BE2C (cell line): ENCODE results near the gene CLEC1A.

Source experiments
- DNase-seq: peaks from one replicate; pipeline ENCODE4 v3.0.0-alpha.2; 2020
- H3K27me3 ChIP-seq: fragments of 250-450 bp; sonication (Bioruptor Pico); 2 replicates; pipeline ENCODE4 v1.5.1; 2020; ENCODE audit warnings: mild to moderate bottlenecking
- H3K36me3 ChIP-seq: fragments of 250-450 bp; sonication (Bioruptor Pico); 2 replicates; pipeline ENCODE4 v1.5.1; 2020; ENCODE audit warnings: mild to moderate bottlenecking
- H3K4me1 ChIP-seq: fragments of 250-450 bp; sonication (Bioruptor Pico); 2 replicates; pipeline ENCODE4 v1.5.1; 2020
- H3K4me3 ChIP-seq: 2 replicates; pipeline ENCODE4 v1.5.1; 2011; ENCODE audit warnings: low read depth, low read length
- H3K9me3 ChIP-seq: fragments of 250-450 bp; sonication (Bioruptor Pico); 2 replicates; pipeline ENCODE4 v1.5.1; 2020
- CTCF ChIP-seq: IDR thresholded peaks from 2 replicates; pipeline ENCODE4 v1.5.1; 2012; ENCODE audit warnings: mild to moderate bottlenecking, low read depth, low read length

CLEC1A gene

GRCh38 chr12:10084733-10085132, 14.1 kb downstream of the CLEC1A start:
- no peaks in the 10 kb centered on the region; the same call in 1 of the 2 replicates for H3K27me3 ChIP-seq
- no peaks in the 10 kb centered on the region for H3K9me3 ChIP-seq
- no peaks in the 10 kb centered on the region for H3K4me1 ChIP-seq
- DNase-seq: no peak
- TF ChIP-seq CTCF: no peak
- no peak overlapping the region for H3K4me3 ChIP-seq
- H3K36me3 ChIP-seq: no peaks in the 10 kb centered on the region

GRCh38 chr12:10082117-10082874, 16.5 kb downstream of the CLEC1A start:
- Histone ChIP-seq H3K4me3 (no peak overlapping the region), H3K4me1 (no peaks in the 10 kb centered on the region), H3K9me3 (no peaks in the 10 kb centered on the region), H3K27me3 (no peaks in the 10 kb centered on the region), H3K36me3 (no peaks in the 10 kb centered on the region)
- TF ChIP-seq CTCF: no peak
- no peak for DNase-seq

- no peak for TF ChIP-seq CTCF
- Histone ChIP-seq H3K4me3 (no peak overlapping the region), H3K36me3 (no peaks in the 10 kb centered on the region), H3K4me1 (no peaks in the 10 kb centered on the region), H3K27me3 (peaks cover 3% of the 10 kb centered on the region), H3K9me3 (no peaks in the 10 kb centered on the region)
- no peak for DNase-seq
Measured at GRCh38 chr12:10075451-10075850, 23.3 kb downstream of the CLEC1A start.

- Histone ChIP-seq H3K36me3 (no peaks in the 10 kb centered on the region), H3K4me3 (no peak overlapping the region), H3K4me1 (no peaks in the 10 kb centered on the region), H3K9me3 (no peaks in the 10 kb centered on the region), H3K27me3 (peaks cover 3% of the 10 kb centered on the region)
- no peak for TF ChIP-seq CTCF
- no peak for DNase-seq
Measured at GRCh38 chr12:10073261-10073660, 25.5 kb downstream of the CLEC1A start.

- H3K4me1 ChIP-seq: no peaks in the 10 kb centered on the region
Measured at GRCh38 chr12:10072131-10072530, 26.7 kb downstream of the CLEC1A start.

More at GRCh38 chr12:10072131-10072530, 26.7 kb downstream of the CLEC1A start:
- H3K9me3 ChIP-seq: no peaks in the 10 kb centered on the region
- no peak for DNase-seq
- no peaks in the 10 kb centered on the region for H3K36me3 ChIP-seq
- no peak overlapping the region for H3K4me3 ChIP-seq
- peaks cover 3% of the 10 kb centered on the region for H3K27me3 ChIP-seq
- TF ChIP-seq CTCF: no peak
